HG03097 (cell line): Measurements from ENCODE around the gene CAMKMT.

Experiments used
- ATAC-seq: cut with Tn5 transposase; IDR thresholded peaks from one replicate; pipeline ENCODE4 v1.9.1; 2021; ENCODE audit not compliant: unreplicated experiment, low FRiP score

Gene CAMKMT

GRCh38 chr2:44361330-44362206, at the start of gene CAMKMT, which contains the start of gene PREPL:
CAMKMT (plus strand) TSS chr2:44361947.
PREPL (minus strand) TSS chr2:44361494; CDS start chr2:44346342, 15,152 bp downstream.
- ATAC-seq, result peak; percentile 64

DNA sequence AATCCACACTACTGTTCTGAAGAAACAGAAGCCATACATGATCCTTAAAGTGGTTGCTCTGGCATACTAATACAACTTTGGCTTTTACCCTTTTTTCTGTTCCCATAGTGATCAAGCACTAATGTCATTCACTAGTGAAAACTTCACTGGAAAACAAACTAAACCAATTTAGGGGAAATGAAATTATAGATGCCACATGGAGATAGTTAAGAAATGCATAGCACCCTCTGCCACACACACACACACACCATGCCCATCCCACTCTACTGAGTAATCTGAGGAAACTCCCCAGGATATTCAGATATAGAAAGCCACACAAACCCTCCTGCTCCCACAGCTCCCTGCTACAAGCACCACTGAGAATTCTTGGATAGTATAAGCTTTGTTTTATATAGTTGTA, 47.4 kb upstream of the CAMKMT start:
- no peak for ATAC-seq

GRCh38 chr2:44315945-44316344, 45.8 kb upstream of the CAMKMT start:
- no peak for ATAC-seq

DNA sequence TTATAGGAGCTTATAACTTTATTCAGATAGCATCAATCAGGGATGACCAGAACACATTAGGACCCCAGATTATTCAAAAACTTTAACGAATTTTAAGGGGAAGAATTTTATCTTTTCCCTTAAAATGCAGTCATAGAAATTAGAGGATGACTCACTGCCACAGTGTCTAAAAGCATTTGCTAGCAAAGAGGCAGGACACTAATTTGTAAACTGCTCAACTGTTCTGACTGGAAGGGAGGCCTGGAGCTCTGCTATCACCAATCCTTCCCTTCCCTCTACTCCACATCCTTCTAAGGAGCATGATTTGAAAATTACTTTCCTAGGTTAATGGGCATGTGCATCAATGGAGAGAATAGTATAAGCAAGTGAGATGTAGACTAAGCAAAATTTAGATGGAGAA, 40.9 kb upstream of the CAMKMT start:
- no peak for ATAC-seq

GRCh38 chr2:44321360-44321759, 40.4 kb upstream of the CAMKMT start:
- ATAC-seq, result no peak

DNA sequence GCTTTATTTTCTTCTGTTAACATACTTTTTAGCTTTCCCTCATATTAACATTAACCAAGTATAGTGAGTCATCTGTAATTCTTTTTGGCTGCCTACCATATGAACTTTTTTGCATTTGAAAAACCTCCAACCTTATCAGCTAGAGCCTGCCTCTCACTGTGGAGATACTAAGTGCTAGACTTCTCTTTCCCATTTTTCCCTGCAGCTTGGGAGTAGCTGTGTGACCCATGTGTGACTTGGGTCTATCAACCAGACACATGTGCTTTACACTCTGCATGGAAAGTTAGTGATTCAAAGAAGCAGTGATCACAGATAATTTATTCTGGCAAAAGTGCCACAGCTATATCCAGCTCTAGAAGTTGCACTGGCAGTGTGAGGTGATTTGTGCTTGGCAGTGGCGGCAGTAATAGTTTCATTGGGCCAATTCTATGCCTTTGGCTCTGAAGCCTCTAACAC, 36.7 kb upstream of the CAMKMT start:
- ATAC-seq, result no peak

- ATAC-seq, result no peak
These were observed 35.9 kb upstream of the CAMKMT start for GRCh38 chr2:44325897-44326296.

DNA sequence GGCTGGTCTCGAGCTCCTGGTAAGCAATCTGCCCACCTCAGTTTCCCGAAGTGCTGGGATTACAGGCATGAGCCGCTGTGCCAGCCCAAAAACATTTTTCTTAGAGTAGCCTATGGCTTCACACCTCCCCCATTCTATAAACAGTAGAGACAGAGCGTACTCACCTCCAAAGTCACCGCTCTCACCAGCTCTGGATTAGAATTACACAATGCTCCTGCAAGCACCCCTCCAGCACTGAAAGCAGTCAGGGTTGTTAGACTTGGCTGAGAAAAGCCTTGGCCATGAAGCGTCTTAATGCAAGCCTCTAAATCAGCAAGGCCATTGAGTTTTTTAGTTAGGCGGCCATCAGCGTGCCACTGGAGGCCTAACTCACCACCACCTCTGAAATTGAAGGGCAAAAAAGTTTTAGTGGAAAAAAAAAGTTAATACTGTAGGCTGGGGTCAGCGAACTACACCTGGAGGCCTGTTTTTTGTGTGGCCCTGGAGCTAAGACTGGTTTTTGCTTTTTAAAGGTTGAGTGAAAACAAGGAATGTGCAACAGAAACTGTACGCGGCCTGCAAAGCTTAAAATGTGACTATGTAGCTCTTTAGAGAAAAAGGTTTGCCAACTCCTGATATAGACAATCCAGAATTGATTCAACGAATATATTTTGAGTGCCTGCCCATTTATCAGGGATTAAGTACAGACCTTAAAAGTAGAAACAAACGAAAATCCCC, 35.0 kb upstream of the CAMKMT start:
- ATAC-seq, result no peak

- no peak for ATAC-seq
These were observed 33.0 kb upstream of the CAMKMT start for GRCh38 chr2:44328750-44329149.

- ATAC-seq, result no peak
These were observed 32.4 kb upstream of the CAMKMT start for GRCh38 chr2:44329343-44329742.

GRCh38 chr2:44330801-44331200, 30.9 kb upstream of the CAMKMT start:
- no peak for ATAC-seq

- no peak for ATAC-seq
These were observed 27.8 kb upstream of the CAMKMT start for GRCh38 chr2:44333994-44334393.

DNA sequence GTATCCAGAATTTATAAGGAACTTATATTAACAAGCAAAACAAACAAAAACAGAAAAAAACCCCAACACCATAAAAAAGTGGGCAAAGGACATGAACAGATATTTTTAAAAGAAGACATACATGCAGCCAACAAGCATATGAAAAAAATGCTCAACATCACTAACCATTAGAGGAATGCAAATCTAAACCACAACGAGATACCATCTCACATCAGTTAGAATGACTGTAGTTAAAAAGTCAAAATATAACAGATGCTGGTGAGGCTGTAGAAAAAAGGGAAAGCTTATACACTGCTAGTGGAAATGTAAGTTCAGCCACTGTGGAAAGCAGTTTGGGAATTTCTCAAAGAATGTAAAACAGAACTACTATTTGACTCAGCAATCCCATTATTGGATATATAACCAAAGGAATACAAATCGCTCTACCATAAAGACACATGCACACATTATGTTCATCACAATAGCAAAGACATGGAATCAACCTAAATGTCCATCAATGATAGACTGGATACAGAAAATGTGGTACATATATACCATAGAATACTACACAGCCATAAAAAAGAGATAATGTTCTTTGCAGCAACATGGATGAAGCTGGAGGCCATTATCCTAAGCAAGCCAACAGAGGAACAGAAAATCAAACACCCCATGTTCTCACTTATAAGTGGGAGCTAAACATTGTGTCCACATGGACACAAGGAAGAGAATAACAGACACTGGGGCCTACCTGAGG, 25.8 kb upstream of the CAMKMT start:
- ATAC-seq, result no peak

- ATAC-seq, result no peak
These were observed 18.9 kb upstream of the CAMKMT start for GRCh38 chr2:44342854-44343253.

DNA sequence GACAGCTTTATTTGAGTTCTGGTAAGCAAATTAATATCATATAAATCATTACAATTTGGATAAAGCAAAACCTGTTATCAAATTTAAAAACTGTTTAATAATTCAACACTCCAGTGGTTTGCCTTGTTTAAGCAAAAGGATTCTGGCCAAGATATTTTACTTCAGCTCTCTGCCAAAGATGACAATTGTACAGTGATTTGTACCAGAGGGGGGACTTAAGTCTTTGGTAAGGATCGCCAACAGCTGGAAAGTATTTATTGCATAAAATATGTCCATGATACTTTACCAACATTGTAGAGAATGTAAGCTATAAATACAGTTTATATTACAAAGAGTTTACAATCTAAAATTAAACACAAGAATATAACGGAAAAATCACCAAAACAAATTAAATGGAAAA, 14.2 kb upstream of the CAMKMT start:
- ATAC-seq, result no peak

DNA sequence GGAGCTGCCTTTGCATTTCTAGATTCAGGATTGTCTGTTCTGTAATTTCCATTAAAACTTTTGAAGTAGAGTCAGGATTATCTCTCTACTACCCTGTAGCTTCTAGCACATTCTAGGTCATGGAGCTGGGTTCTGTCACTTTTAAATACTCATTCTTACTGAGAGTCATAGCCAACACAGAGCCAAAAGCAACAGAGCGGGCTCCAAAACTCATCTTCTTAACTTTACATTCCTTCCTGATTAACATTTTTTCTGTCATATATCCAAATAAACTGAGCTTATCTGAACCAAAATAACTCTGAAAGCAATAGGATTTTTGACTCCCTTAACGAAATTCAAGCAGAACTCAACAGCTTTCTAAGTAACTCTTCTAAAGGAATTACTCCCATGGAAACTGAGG, 13.3 kb upstream of the CAMKMT start:
- no peak for ATAC-seq

DNA sequence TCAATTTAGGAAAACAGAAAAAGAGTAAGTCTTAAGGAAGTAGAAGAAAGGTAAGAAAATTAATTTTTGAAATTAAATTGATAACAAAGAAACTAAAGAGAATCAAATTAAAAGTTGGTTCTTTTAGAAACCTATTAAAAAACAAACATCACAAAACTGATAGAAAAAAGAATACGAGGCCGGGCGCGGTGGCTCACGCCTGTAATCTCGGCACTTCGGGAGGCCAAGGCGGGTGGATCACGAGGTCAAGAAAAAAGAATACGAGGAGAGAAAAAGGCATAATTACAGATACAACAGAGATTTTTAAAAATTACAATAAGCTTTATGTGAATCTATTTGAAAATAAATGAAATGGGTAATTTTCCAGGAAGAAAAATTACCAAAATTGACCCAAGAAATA, 12.2 kb upstream of the CAMKMT start:
- no peak for ATAC-seq

DNA sequence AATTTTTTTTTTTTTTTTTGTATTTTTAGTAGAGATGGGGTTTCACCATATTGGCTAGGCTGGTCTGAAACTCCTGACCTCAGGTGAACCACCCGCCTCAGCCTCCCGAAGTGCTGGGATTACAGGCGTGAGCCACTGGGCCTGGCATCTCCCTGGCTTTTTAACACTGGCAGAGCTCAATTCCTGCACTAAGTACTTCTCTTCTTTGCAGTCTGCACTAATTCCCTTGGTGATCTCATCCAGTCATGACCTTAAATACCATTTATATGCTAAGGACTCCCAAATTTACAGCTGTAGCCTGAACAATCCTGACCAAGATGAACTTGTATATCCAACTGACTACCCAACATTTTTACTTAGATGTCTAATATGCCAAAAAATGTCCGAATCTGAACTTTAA, 10.7 kb upstream of the CAMKMT start:
- ATAC-seq, result no peak

GRCh38 chr2:44351676-44352075, 10.1 kb upstream of the CAMKMT start:
- ATAC-seq, result no peak

- ATAC-seq, result no peak
These were observed 9.2 kb upstream of the CAMKMT start for GRCh38 chr2:44352510-44352909.

- no peak for ATAC-seq
These were observed 7.0 kb upstream of the CAMKMT start for GRCh38 chr2:44354761-44355160.
